Transverse colon (tissue), 4 donors: ENCODE data around the gene MATN1.

Source experiments
- EP300 ChIP-seq: sonication (generic); formaldehyde crosslinking; IDR thresholded peaks from one replicate; pipeline ENCODE4 v1.6.1; 2017; ENCODE audit warnings: antibody characterized with exemption, low read depth
- POLR2A ChIP-seq: fragments of 450-650 bp; IDR thresholded peaks from one replicate; pipeline ENCODE4 v1.6.1; 2016; ENCODE audit warnings: antibody characterized with exemption, mild to moderate bottlenecking, moderate library complexity
- POLR2AphosphoS5 ChIP-seq, 3 donors: sonication (generic); formaldehyde crosslinking; IDR thresholded peaks; one replicate each; pipeline ENCODE4 v1.6.1; 2016; ENCODE audit warnings: antibody characterized with exemption in 3 of 3
- TF ChIP-seq, protein P1 (sequence below), 5 experiments: fragments of 200-600 bp in 3 of 5; fragments of 450-650 bp in 2 of 5; sonication (generic) in 3 of 5; IDR thresholded peaks; 1 replicate in 2 of 5; 2 replicates in 3 of 5; pipeline ENCODE4 v1.5.1; 2016 to 2017; ENCODE audit warnings: antibody characterized with exemption in 5 of 5, inconsistent platforms in 3 of 5, mild to moderate bottlenecking in 2 of 5, moderate library complexity in 1 of 5

GRCh38 chr1:30661311-30661710, 62.1 kb downstream of the MATN1 start:
- TF ChIP-seq POLR2A (no peak), EP300 (no peak), POLR2AphosphoS5 (IDR thresholded peaks at IDR 0.05) (no peak)
- TF ChIP-seq, protein P1, sequence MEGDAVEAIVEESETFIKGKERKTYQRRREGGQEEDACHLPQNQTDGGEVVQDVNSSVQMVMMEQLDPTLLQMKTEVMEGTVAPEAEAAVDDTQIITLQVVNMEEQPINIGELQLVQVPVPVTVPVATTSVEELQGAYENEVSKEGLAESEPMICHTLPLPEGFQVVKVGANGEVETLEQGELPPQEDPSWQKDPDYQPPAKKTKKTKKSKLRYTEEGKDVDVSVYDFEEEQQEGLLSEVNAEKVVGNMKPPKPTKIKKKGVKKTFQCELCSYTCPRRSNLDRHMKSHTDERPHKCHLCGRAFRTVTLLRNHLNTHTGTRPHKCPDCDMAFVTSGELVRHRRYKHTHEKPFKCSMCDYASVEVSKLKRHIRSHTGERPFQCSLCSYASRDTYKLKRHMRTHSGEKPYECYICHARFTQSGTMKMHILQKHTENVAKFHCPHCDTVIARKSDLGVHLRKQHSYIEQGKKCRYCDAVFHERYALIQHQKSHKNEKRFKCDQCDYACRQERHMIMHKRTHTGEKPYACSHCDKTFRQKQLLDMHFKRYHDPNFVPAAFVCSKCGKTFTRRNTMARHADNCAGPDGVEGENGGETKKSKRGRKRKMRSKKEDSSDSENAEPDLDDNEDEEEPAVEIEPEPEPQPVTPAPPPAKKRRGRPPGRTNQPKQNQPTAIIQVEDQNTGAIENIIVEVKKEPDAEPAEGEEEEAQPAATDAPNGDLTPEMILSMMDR (IDR thresholded peaks at IDR 0.05), result no peak
